Endodermal cell (in vitro differentiated cells): ENCODE measurements around the gene DOCK4. TPM values are rescaled to one million over a fixed set of nuclear protein-coding genes. Genes with fewer than 3 reads are reported as not detected.

ENCODE experiments used
- DNase-seq: peaks from one replicate; pipeline ENCODE4 v3.0.0-alpha.2; 2017
- H3K27ac ChIP-seq: 2 replicates; pipeline ENCODE4 v1.5.1; 2013; ENCODE audit warnings: mild to moderate bottlenecking, low read depth, low read length, moderate library complexity
- H3K27me3 ChIP-seq: 2 replicates; pipeline ENCODE4 v1.6.1; 2013; ENCODE audit warnings: mild to moderate bottlenecking, low read length, moderate library complexity; ENCODE audit not compliant: insufficient read depth, control insufficient read depth, poor library complexity, severe bottlenecking
- H3K36me3 ChIP-seq: 2 replicates; pipeline ENCODE4 v1.7.0; 2013; ENCODE audit warnings: mild to moderate bottlenecking, low read length, moderate library complexity; ENCODE audit not compliant: control insufficient read depth, insufficient read depth
- H3K4me1 ChIP-seq: one replicate; pipeline ENCODE4 v1.7.0; 2013; ENCODE audit warnings: low read length; ENCODE audit not compliant: control insufficient read depth, insufficient read depth
- H3K4me3 ChIP-seq: 2 replicates; pipeline ENCODE4 v1.5.1; 2013; ENCODE audit warnings: mild to moderate bottlenecking, low read length, moderate library complexity
- H3K9ac ChIP-seq: 2 replicates; pipeline ENCODE4 v1.6.1; 2013; ENCODE audit warnings: mild to moderate bottlenecking, low read length, moderate library complexity; ENCODE audit not compliant: poor library complexity, severe bottlenecking; ENCODE audit errors: extremely low read depth
- H3K9me3 ChIP-seq: 2 replicates; pipeline ENCODE4 v1.6.1; 2013; ENCODE audit warnings: mild to moderate bottlenecking, low read length, moderate library complexity; ENCODE audit not compliant: control insufficient read depth
- H3K27ac Mint-ChIP-seq: 2 replicates; pipeline ENCODE4 v1.8.0; 2020; ENCODE audit warnings: mixed read lengths
- H3K27me3 Mint-ChIP-seq: 2 replicates; pipeline ENCODE4 v1.8.0; 2021; ENCODE audit warnings: mild to moderate bottlenecking, mixed read lengths; ENCODE audit not compliant: insufficient read depth
- H3K36me3 Mint-ChIP-seq: 2 replicates; pipeline ENCODE4 v1.8.0; 2020; ENCODE audit warnings: low read depth, mixed read lengths
- H3K4me1 Mint-ChIP-seq: 2 replicates; pipeline ENCODE4 v1.8.0; 2020; ENCODE audit warnings: mixed read lengths
- H3K4me3 Mint-ChIP-seq: 2 replicates; pipeline ENCODE4 v1.8.0; 2020; ENCODE audit warnings: mild to moderate bottlenecking, moderate library complexity, mixed read lengths
- H3K9me3 Mint-ChIP-seq: 2 replicates; pipeline ENCODE4 v1.8.0; 2020; ENCODE audit warnings: mild to moderate bottlenecking, mixed read lengths
- WGBS, 2 experiments: methylation state at CpG; one replicate each; pipeline versions ENCODE4 v1.1.5 to v1.1.7; 2013; ENCODE audit warnings: missing lambda C conversion rate in 2 of 2, mixed read lengths in 1 of 2; ENCODE audit not compliant: insufficient coverage in 1 of 2, insufficient read length in 1 of 2; 5-methylcytosine and 5-hydroxymethylcytosine counted together
- total RNA-seq, 2 donors: library from RNA; stranded (reverse); fragmentation: NEBNext Ultra II Directional in 1 of 2; extraction: Animal tissue kit (Norgen Biotek cat#: 25700) in 1 of 2; gene quantifications; 2 replicates in 1 of 2; 3 replicates in 1 of 2; pipeline ENCODE4 v1.2.1, GENCODE V29; 2021
- TF ChIP-seq, protein P1 (sequence below): fragments of 200-600 bp; sonication (generic); conservative IDR thresholded peaks from 2 replicates; pipeline ENCODE4 v1.5.0; 2021; ENCODE audit warnings: antibody characterized with exemption, mild to moderate bottlenecking

The DOCK4 gene
- total RNA-seq, 2 donors from 2014 or later = 11.2 to 15.3 TPM

DNA sequence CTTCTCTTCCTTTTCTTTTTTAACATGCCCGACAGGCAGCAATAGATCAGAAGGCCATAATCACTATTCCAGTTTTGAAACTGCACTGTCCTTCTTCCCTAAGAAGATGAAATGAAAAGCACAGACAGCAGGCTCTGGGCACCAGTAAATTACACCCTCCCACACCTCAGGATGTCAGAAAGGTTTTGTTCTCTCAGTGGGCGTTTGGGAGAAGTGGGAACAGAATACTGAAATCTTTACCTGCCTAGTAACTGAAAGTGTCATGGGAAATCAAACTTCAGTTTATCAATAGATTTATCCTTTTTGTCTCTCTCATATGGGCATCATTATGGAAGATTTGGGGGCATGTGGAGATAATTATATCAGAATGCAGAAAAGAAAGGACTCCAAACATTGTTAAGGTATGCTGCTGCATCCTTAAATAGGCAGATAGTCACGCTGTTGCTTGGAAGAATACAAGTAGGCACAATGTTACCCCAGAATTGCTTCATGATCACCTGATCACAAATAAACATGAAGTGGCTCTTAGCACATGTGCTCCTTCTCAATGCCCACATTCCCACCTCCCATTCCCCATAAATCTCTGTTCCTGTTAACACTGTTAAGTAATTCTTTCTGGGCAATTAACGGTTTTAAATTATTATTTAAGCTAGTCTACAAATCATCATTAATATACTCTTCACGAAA, 113.3 kb downstream of the DOCK4 start:
- H3K9me3 Mint-ChIP-seq = peaks cover 3% of the 10 kb centered on the region
- Histone ChIP-seq H3K36me3 (no peaks in the 10 kb centered on the region), H3K9ac (no peak overlapping the region), H3K9me3 (no peaks in the 10 kb centered on the region), H3K4me3 (no peak overlapping the region), H3K4me1 (no peaks in the 10 kb centered on the region), H3K27ac (no peak overlapping the region), H3K27me3 (no peaks in the 10 kb centered on the region)
- H3K36me3 Mint-ChIP-seq = peaks cover 3% of the 10 kb centered on the region
- no peak overlapping the region for H3K4me3 Mint-ChIP-seq
- TF ChIP-seq, protein P1, sequence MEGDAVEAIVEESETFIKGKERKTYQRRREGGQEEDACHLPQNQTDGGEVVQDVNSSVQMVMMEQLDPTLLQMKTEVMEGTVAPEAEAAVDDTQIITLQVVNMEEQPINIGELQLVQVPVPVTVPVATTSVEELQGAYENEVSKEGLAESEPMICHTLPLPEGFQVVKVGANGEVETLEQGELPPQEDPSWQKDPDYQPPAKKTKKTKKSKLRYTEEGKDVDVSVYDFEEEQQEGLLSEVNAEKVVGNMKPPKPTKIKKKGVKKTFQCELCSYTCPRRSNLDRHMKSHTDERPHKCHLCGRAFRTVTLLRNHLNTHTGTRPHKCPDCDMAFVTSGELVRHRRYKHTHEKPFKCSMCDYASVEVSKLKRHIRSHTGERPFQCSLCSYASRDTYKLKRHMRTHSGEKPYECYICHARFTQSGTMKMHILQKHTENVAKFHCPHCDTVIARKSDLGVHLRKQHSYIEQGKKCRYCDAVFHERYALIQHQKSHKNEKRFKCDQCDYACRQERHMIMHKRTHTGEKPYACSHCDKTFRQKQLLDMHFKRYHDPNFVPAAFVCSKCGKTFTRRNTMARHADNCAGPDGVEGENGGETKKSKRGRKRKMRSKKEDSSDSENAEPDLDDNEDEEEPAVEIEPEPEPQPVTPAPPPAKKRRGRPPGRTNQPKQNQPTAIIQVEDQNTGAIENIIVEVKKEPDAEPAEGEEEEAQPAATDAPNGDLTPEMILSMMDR = no peak
- 84 to 100% methylated on average over 1 to 5 of the region's 5 CpGs for WGBS, 2 experiments
- no peak overlapping the region for H3K27ac Mint-ChIP-seq
- H3K4me1 Mint-ChIP-seq = peaks cover 19% of the 10 kb centered on the region
- no peaks in the 10 kb centered on the region for H3K27me3 Mint-ChIP-seq
- no peak for DNase-seq

DNA sequence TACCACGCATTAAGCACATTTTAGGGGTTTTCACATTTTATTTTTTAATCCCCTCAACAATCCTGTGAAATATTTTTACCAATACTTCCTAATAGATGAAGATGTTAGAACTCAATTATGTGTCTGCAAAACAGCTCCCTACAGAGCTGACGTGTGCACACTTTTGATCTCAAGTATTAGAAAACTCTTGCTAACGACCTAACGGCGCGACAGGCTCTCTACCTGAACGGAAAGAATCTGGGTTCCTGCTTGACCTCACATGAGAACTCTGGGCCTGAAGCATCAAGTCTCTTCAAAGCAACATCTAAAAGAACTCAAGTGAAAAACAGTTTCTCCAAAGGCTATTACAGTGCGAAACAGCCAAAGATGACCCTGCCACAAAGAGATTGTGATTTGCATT, 113.9 kb downstream of the DOCK4 start:
- Histone ChIP-seq H3K9me3 (no peaks in the 10 kb centered on the region), H3K27ac (no peak overlapping the region), H3K4me1 (no peaks in the 10 kb centered on the region), H3K36me3 (no peaks in the 10 kb centered on the region), H3K4me3 (no peak overlapping the region), H3K9ac (no peak overlapping the region), H3K27me3 (no peaks in the 10 kb centered on the region)
- Mint-ChIP-seq H3K27me3 (no peaks in the 10 kb centered on the region), H3K36me3 (peaks cover 3% of the 10 kb centered on the region), H3K4me3 (no peak overlapping the region), H3K9me3 (peaks cover 3% of the 10 kb centered on the region), H3K4me1 (peaks cover 19% of the 10 kb centered on the region), H3K27ac (no peak overlapping the region)
- TF ChIP-seq, protein P1 = no peak
- no peak for DNase-seq
- WGBS, 2 experiments = 85 to 94% methylated on average over 8 of the region's 8 CpGs

DNA sequence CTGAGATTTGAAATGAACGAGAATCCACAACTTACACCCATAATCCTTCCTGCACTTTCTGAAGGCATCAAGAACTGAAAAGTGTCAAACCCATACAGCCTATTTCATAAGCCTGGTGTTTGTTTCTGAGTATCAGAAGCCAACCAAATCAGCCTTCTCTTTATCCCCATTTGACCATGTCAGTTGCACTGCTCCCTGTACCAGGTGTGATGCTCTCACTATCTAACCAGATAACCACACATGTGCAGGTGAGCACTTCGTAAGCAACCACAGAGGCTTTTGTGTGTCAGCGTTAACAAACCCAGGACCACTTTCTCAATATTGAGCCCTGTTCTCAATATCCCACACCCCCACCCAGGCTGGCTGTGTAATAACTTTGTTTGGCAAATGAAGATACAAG, 114.4 kb downstream of the DOCK4 start:
- no peak overlapping the region for H3K4me3 ChIP-seq
- no peak for DNase-seq
- no peaks in the 10 kb centered on the region for H3K27me3 ChIP-seq
- 95% methylated on average over 3 of the region's 3 CpGs; no CpG with 5 or more reads in 1 of the 2 experiments for WGBS, 2 experiments
- H3K9ac ChIP-seq = no peak overlapping the region
- no peaks in the 10 kb centered on the region for H3K36me3 ChIP-seq
- Mint-ChIP-seq H3K27ac (no peak overlapping the region), H3K4me3 (no peak overlapping the region), H3K4me1 (peaks cover 23% of the 10 kb centered on the region), H3K27me3 (no peaks in the 10 kb centered on the region), H3K36me3 (peaks cover 3% of the 10 kb centered on the region), H3K9me3 (peaks cover 3% of the 10 kb centered on the region)
- H3K27ac ChIP-seq = no peak overlapping the region
- no peaks in the 10 kb centered on the region for H3K4me1 ChIP-seq
- no peaks in the 10 kb centered on the region for H3K9me3 ChIP-seq
- TF ChIP-seq, protein P1 = no peak
